HG03457 (cell line): ENCODE data around the gene ZDHHC11.
"Not testable (repeated sequence)": the region's sequence is repeated elsewhere in the genome, so short reads cannot be mapped to it uniquely, and the experiment has no call there.

Experiments used
- ATAC-seq: cut with Tn5 transposase; IDR thresholded peaks from one replicate; pipeline ENCODE4 v1.9.1; 2021; ENCODE audit warnings: moderate number of reproducible peaks; ENCODE audit not compliant: unreplicated experiment

The ZDHHC11 gene

GRCh38 chr5:763998-764781, 86.6 kb downstream of the ZDHHC11 start:
- ATAC-seq = no peak

DNA sequence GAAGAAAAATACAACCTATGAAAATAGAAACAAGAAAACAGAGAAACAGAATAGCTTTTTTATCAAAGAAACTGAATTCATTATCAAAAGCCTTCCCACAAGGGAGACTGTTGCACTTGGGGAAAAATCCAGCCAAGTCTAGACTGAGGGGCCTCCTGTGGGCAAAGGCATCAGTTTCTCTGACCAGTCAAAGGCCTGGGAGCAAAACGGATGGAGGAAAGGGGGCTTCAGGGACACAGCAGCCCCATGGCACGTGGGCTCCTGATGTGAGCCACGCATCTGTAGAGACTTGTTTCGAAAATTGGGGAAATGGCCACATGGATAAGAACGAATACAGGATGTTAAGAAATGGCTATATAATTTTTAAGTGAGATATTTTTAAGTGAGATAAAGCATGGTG, 87.4 kb downstream of the ZDHHC11 start:
- ATAC-seq = no peak

DNA sequence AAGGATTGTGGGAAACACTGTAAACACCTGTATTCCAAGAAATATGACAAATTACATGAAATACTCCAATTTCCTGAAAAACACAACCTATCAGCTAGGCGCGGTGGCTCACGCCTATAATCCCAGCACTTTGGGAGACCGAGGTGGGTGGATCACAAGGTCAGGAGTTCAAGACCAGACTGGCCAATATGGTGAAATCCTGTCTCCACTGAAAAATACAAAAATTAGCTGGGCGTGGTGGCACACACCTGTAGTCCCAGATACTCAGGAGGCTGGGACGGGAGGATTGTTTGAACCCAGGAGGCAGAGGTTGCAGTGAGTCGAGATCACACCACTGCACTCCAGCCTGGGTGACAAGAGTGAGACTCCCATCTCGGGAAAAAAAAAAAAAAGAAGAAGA, 87.8 kb downstream of the ZDHHC11 start:
- not testable (repeated sequence) for ATAC-seq

GRCh38 chr5:761854-762710, 88.7 kb downstream of the ZDHHC11 start:
- no peak for ATAC-seq

- no peak for ATAC-seq
These were observed 89.6 kb downstream of the ZDHHC11 start for GRCh38 chr5:761059-761771.

DNA sequence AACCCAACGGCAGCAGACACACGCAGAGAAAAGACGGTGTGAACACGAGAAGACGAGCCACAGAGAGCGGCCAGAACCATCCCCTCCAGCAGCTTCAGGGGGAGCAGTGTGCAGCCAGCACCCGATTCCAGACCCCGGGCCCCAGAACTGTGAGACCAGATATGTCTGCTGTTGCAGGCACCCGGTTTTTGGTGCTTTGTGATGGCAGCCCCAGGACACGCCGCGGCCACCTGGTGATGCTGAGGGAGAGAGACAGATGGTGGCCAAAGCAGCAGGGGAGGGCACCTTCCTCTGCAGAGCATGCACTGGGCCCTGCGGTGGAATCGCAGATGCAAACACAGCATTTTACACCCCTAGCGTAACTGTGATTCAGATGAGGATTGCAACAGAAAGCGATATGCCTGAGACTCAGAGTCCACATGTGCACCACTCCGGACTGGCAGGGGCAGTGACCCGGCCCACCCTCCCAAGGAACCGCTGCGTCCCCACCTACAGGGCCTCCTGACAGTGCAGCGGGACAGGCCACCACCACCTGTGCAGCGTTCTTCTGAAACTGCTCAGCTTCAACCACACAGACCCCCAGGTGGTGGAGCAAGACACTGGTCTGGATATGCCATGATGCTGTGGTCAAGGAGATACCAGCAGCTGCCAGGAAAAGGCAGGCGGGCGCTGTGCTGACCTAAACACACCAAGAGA, 90.3 kb downstream of the ZDHHC11 start:
- no peak for ATAC-seq

DNA sequence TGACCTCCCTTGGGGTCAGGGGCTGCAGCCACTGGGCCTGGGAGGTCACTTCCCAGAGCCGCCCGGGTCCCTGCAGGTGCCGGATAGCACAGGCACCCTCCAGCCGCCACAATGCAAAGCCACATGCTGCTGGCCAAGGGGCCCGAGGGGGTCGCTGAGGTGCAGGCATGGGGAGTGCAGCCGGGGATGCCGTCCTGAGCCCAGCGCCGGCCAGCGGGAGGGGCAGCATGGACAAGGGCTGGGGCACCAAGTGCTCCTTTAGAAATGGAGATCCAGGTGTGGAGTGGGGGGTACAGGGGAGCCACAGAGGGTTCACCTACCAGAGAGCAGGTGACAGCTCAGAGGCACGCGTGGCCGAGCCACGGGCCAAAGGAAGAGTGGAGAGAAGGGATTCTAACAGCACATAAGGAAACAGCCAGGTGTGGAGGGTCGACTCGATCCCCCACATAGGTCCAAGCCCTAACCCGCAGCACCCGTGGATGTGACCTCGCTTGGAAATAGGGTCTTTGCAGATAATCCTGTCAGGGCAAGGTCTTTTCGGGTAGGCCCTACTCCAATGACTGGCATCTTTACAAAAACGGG, 90.9 kb downstream of the ZDHHC11 start:
- ATAC-seq = no peak

DNA sequence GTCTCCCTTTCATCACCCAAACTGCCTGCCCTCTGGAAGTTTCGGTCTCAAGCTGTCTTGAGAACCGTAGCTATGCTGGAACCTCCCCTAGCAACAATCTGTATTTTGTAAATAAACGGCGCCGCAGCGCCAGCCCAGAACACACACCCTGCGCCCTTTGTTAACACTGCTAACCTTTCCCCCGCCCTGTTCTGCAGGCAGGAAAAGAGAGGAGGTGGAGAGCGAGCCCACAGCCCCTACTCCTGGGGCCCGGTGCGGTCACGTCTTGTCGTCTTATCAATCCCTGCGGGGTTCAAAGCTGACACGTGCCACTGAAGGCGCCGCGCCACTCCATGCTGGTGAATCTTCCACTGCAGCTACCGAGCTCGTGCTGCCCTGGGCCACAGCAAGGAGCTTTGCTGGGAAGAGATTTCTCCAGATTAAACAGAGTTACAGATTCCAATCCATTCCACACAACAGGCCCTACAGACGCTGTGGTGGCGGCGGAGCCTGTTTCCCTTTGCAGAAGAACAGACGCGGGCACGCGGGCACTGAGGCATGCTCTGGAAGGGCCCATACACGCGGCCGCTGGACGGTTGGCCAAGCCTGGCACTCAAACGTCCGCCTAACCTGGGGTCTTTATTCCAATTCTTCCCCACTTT, 91.6 kb downstream of the ZDHHC11 start:
- no peak for ATAC-seq

GRCh38 chr5:758698-759053, 92.1 kb downstream of the ZDHHC11 start:
- no peak for ATAC-seq

DNA sequence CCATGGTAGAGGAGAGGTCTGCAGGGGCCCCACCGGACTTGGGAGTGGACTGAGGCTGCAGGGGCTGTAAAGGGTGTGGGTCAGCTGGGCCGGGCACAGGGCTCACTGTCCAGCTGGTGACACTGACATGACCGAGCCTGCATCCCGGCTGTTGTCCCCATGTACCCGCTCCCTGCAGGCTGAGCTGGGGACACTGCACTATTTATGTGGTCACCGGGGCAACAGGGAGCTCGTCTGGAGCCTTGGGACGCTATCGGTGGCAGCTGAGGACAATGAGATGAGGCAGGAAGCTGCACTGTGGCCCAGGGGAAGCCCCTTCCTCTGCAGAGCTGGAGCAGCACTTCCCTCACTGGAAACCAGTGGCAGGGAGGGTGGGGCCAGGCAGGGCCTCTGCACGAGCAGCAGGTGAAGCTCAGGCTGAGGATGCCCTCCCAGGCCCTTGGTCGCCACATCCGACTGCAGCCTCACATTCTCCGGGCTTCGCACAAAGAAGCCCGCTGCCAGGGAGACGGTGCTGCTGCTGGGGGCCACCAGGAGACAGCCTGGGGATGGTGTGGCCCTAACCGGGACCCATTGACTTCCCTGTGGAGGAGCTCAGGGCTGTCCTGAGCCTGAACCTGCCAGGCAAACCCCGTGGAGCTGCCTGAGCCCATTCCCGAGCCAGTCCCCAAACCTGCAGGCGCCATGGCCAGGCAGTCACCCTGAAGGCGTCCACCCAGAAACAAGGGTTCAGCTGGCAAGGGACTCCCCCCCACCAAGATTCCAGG, 92.7 kb downstream of the ZDHHC11 start:
- ATAC-seq = no peak

DNA sequence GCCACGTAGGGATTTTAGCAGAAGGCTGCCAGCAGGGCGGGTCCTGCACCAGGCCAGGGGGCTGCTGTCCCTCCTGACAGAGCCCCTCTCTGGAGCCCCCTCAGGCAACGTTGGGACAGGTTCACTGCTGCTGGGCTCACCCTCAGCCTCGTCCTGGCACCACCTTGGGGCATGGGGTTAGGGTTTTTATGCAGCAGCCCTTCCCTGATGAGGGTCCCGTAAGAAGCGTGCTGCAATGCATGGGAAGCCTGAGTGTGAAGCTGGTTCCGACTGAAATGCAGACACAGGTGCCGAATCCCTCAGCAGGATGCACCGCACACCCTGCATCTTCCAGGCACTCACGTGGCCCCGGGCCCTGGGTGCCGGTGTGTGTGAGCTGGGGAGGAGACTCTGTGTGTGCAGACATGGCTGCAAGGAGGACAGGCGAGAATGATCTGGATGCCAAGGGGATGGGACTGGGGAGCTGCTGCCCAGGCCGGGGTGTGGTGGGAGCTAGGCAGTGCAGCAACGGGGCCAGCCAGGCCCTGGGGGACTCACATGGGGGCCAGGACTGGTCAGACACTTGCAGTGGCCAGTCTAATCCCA, 93.3 kb downstream of the ZDHHC11 start:
- no peak for ATAC-seq

DNA sequence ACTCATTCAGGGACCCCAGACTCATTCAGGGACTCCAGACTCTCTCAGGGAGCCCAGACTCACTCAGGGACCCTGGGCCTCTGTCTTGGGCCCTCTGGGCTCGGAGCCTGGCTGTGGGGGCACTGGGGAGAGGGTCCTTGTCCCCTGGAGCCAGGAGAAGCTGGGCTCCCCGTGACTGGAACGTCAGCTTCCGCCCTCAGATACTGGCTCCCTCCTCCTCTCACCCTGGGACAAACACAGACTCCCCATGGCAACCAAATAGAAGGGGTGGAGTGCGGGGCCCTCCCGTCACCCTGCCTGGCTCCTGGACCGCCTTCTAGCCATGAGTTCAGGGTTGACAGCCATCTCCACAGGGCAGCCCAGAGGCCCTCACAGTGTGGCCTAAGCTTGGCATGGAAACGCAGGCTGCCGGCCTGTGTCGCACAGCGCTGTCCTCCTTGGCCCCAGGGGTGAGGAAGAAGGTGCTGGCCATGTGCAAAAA, 93.9 kb downstream of the ZDHHC11 start:
- no peak for ATAC-seq

- no peak for ATAC-seq
These were observed 94.6 kb downstream of the ZDHHC11 start for GRCh38 chr5:756171-756570.

DNA sequence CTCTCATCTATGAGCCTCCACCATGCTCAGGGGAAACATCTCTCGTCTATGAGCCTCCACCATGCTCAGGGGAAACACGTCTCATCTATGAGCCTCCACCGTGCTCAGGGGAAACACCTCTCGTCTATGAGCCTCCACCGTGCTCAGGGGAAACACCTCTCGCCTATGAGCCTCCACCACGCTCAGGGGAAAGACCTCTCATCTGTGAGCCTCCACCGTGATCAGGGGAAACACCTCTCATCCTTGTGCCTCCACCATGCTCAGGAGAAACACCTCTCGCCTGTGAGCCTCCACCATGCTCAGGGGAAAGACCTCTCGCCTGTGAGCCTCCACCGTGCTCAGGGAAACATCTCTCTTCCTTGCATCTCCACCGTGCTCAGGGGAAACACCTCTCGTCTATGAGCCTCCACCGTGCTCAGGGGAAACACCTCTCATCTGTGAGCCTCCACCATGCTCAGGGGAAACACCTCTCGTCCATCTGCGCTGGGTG, 96.6 kb downstream of the ZDHHC11 start:
- ATAC-seq = not testable (repeated sequence)

GRCh38 chr5:753567-754142, 97.1 kb downstream of the ZDHHC11 start:
- not testable (repeated sequence) for ATAC-seq

DNA sequence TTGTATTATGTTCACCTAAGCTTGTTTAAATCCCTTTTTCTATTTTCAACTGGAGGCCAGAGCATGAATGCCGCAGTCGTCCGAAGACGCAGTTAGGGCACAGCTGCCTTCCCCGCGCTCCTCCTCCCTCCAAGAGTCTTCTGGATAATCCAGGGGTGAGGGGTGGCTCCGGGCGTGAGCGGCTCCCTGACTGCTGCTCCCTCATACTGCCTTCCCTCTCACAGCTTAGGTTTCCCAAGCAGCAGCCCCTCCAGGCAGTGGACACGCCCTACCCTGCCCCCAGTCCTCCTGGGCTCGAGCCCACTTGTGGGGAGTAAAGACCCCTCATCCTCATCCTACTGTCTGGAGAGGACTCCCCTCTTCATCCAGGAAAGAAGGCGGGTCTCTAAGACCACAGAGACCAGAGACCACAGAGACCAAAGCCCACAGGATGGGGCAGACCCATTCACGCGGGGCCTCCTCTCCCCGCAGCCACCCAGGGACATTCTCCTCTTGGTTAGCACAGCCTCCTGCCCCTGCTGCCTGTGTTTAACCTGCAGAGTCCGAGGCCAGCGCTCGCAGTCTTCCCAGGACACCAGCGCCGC, 98.2 kb downstream of the ZDHHC11 start:
- not testable (repeated sequence) for ATAC-seq

DNA sequence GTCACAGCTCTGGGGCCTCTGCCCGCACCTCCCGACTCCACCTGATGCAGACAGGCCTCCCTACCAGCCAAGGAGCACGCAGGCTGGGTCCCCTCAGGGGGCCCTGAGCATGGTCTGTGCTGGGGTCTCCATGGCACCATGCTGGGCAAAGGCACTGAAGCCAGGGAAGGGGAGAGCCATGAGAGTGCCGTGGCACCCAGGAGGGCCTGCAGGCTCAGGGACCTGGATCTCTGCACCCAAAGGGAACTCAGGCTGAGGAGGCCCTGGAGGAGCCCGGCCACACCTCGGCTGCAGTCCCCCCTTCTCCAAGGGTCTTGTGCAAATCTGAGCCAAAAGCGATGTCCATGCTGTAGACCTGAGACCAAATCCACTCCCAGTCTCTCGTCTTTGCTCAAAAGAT, 98.8 kb downstream of the ZDHHC11 start:
- not testable (repeated sequence) for ATAC-seq

DNA sequence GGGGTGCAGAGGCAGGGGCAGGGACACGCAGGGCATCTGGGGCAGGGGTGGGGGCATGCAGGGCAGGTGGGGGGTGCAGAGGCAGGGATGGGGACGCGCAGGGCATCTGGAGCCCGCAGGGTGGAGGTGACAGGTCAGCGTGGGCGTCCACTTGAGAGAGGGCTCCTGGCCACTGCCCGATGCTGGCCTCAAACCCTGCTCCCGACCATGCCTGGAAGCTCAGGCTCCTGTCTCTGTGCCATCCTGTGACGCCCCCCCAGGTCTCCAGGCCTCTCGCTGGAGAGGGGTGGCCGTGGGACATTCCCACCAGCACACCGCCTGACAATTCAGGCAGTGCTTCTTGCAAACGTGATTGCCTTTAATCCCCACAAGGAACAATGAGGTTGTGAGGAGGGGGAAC, 99.3 kb downstream of the ZDHHC11 start:
- ATAC-seq = no peak
